Hepatic stellate cell (primary cell): ENCODE data around the gene ADAMTSL4.
"Not testable (repeated sequence)": the region's sequence is repeated elsewhere in the genome, so short reads cannot be mapped to it uniquely, and the experiment has no call there.

ENCODE experiments used
- DNase-seq: peaks from one replicate; pipeline ENCODE4 v3.0.0; 2011; ENCODE audit warnings: low spot score

Gene ADAMTSL4

GRCh38 chr1:150596095-150596892 is 47.1 kb downstream of the ADAMTSL4 start:
- no peak for DNase-seq

GRCh38 chr1:150596976-150597375 is 47.8 kb downstream of the ADAMTSL4 start:
- no peak for DNase-seq

DNA sequence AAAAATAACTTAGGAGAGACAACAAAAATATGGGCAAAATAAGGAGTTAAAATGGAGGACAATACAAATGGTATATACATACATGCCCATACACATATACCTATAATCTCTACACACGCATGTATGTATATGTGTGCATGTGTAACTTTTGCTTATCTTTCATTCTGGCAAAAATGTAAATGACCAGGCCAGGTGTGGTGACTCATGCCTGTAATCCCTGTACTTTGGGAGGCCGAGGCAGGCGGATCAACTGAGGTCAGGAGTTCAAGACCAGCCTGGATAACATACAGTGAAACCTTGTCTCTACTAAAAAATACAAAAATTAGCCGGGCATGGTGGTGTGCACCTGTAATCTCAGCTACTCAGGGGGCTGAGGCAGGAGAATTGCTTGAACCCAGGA is 49.1 kb downstream of the ADAMTSL4 start:
- DNase-seq = not testable (repeated sequence)

DNA sequence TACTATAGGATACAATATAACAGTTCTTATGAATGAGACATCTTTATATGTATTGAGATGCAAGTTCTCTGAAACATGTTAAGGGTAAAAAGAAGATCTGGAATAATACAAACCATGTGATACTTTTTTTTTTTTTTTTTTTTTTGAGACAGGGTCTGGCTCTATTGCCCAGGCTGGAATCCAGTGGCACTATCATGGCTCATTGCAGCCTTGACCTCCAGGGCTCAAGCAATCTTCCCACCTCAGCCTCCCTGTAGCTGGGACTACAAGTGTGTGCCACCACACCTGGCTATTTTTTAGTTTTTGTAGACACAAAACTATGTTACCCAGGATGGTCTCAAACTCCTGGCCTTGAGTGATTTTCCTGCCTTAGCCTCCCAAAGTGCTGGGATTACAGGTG is 52.3 kb downstream of the ADAMTSL4 start:
- no peak for DNase-seq

GRCh38 chr1:150602372-150602771 is 53.2 kb downstream of the ADAMTSL4 start:
- DNase-seq = not testable (repeated sequence)

DNA sequence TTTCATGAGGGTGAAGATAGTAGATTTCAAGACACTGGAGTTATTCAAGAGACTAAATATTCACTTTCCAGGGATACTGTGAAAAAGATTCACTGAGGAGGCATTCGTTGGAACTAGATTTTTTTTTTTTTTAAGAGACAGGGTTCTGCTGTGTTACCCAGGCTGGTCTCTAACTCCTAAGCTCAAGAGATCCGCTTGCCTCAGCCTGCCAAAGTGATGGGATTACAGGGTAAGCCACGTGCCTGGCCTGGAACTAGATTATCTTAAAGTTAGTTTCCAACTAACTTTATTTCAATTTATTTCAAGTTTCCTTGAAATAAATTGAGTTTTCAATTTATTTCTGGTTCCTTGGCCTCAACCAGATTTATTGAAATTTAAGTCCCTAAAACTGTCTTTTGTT is 54.5 kb downstream of the ADAMTSL4 start:
- DNase-seq = no peak

GRCh38 chr1:150604226-150604588 is 55.0 kb downstream of the ADAMTSL4 start:
- DNase-seq = no peak

- DNase-seq = not testable (repeated sequence)
Observed at GRCh38 chr1:150605451-150605731, 56.2 kb downstream of the ADAMTSL4 start.

- no peak for DNase-seq
Observed at GRCh38 chr1:150606463-150607142, 57.4 kb downstream of the ADAMTSL4 start.

GRCh38 chr1:150609732-150610131 is 60.5 kb downstream of the ADAMTSL4 start:
- DNase-seq = no peak
